GM06990 (cell line): ENCODE results near the gene IDH3B.

ENCODE experiments used
- DNase-seq: peaks from one replicate; pipeline ENCODE4 v3.0.0-alpha.2; 2011; ENCODE audit not compliant: insufficient read length; ENCODE audit errors: extremely low read depth
- H3K27me3 ChIP-seq: replicated peaks from 2 replicates; pipeline ENCODE4 v1.6.0; 2011; ENCODE audit warnings: low read length; ENCODE audit not compliant: control insufficient read depth, insufficient read depth
- H3K36me3 ChIP-seq: 2 replicates; pipeline ENCODE4 v1.5.1; 2011; ENCODE audit warnings: low read length; ENCODE audit not compliant: control insufficient read depth, insufficient read depth
- H3K4me3 ChIP-seq: replicated peaks from 2 replicates; pipeline ENCODE4 v1.5.1; 2011; ENCODE audit warnings: low read depth, mild to moderate bottlenecking, control low read depth, low read length
- TF ChIP-seq, protein P1 (sequence below): IDR thresholded peaks from 2 replicates; pipeline ENCODE4 v1.5.1; 2011; ENCODE audit warnings: low read length, control low read depth, mild to moderate bottlenecking, inconsistent platforms; ENCODE audit not compliant: insufficient read depth, poor library complexity, severe bottlenecking

IDH3B gene

DNA sequence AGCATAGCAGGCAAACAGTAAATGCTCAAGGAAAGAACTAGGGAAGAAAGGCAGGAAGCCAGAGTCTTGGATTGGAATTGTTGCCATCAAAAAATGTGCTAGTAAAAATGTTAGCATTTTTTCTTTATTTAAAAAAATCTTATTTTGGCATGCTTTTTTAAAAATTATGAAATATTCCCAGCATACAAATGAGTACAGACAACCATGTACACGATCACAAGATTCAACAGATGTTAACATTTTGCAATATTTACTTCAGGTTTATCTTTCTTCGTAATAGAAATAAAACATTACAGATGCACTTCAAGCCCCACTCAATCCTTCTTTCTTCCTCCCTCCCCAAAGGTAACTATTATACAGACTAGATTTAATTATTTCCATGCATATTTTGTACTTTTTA, 39.0 kb downstream of the IDH3B start:
- Histone ChIP-seq H3K4me3 (no peak overlapping the region), H3K36me3 (no peaks in the 10 kb centered on the region), H3K27me3 (no peaks in the 10 kb centered on the region)
- DNase-seq = no peak
- TF ChIP-seq, protein P1, sequence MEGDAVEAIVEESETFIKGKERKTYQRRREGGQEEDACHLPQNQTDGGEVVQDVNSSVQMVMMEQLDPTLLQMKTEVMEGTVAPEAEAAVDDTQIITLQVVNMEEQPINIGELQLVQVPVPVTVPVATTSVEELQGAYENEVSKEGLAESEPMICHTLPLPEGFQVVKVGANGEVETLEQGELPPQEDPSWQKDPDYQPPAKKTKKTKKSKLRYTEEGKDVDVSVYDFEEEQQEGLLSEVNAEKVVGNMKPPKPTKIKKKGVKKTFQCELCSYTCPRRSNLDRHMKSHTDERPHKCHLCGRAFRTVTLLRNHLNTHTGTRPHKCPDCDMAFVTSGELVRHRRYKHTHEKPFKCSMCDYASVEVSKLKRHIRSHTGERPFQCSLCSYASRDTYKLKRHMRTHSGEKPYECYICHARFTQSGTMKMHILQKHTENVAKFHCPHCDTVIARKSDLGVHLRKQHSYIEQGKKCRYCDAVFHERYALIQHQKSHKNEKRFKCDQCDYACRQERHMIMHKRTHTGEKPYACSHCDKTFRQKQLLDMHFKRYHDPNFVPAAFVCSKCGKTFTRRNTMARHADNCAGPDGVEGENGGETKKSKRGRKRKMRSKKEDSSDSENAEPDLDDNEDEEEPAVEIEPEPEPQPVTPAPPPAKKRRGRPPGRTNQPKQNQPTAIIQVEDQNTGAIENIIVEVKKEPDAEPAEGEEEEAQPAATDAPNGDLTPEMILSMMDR = no peak

DNA sequence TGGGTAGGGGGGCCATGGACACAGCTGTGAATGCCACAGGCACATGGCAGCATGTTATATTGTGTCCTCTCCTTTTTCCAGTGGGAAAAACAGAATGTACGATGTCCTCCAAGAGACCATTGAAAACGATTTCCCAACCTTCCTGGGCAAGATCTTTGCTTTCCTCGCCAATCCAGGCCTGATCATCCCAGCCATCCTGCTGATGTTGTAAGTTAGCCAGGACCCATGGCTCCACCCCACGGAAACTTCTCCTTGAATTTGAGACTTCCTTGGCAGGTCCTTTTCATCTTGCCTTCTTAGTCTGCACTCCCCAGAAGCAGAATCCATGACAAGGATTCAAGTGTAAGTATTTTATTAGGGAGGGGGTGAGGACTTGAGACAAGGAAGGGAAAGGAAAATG, 39.8 kb downstream of the IDH3B start:
- TF ChIP-seq, protein P1 = no peak
- Histone ChIP-seq H3K36me3 (no peaks in the 10 kb centered on the region), H3K4me3 (no peak overlapping the region), H3K27me3 (peaks cover 2% of the 10 kb centered on the region; the same call in 1 of the 2 replicates)
- DNase-seq = no peak

DNA sequence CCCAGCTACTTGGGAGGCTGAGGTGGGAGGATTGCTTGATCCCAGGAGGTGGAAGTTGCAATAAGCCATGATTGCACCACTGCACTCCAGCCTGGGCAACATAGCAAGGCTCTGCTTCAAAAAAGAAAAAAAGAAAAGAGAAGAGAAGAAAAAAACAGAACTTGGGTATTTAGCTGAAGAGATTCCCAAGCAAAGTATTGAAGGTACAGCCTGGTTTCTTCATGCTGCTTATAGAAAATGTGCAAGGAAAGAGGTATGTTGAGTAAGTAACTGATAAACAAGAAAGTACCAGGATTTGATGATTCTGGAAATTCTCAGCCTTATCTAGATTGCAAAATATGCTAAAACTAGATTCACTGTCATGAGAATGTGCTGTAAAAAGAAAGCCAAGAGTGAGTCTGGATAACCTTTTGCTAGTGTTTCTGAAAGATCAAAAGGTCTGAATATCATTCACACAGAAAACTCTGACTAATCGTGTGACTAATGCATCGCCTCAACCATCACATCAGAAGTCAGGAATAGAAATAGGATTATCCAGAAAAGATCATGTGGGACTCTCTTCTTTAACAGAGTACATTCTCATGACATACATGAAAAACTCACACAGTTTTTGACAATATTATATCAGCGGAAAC, 43.9 kb downstream of the IDH3B start:
- peaks cover 2% of the 10 kb centered on the region; the same call in 1 of the 2 replicates for H3K27me3 ChIP-seq
- no peaks in the 10 kb centered on the region for H3K36me3 ChIP-seq
- no peak overlapping the region for H3K4me3 ChIP-seq
- TF ChIP-seq, protein P1 = no peak
- DNase-seq = no peak

DNA sequence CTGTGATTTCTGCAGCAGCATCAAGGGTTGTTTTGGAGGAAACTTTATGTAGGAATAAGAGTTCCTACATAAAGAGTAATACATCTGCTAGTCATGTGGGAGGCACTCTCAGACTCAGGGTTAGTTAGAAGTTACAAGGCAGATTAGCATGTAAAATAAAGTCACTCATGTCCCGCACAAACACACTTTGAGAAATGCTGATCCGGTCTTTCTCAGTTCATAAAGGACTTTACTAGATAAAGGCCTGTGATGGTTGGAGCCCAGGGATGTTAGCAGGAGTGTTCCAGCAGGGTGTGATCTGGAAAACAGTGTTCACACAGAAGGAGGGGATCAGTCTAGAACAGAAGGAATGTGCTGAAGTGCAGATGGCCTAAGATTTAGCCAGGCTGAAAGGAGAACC, 44.7 kb downstream of the IDH3B start:
- Histone ChIP-seq H3K27me3 (peaks cover 2% of the 10 kb centered on the region; the same call in 1 of the 2 replicates), H3K4me3 (no peak overlapping the region), H3K36me3 (no peaks in the 10 kb centered on the region)
- TF ChIP-seq, protein P1 = no peak
- DNase-seq = no peak

DNA sequence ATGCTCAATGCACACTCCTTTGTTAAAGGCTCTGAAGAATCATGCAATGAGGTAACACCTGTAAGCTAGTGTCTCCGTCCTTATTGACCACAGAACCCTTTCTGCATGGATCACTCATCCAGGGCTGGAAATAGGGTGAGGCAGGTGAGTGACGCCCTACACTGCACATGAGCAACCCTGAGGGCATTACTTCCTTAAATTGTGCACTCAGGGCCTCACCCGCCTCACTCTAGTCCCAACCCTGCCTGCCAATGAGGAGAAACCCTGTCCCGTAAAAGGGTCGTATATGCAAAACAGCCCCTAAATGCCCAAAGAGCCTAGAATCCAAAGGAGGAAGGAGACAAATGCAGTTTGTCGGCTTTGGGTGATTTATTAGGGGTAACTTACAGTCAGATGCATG, 45.2 kb downstream of the IDH3B start:
- Histone ChIP-seq H3K36me3 (no peaks in the 10 kb centered on the region), H3K27me3 (peaks cover 2% of the 10 kb centered on the region; the same call in 1 of the 2 replicates), H3K4me3 (no peak overlapping the region)
- TF ChIP-seq, protein P1 = no peak
- DNase-seq = no peak
